Measurements from ENCODE around the gene SIPA1L3. TPM values are rescaled to one million over a fixed set of nuclear protein-coding genes. Genes with fewer than 3 reads are reported as not detected.

The SIPA1L3 gene
- total and polyA plus RNA-seq, 12 donors: 2.8 to 24.2 (median 12.3) TPM

GRCh38 chr19:38170334-38170733, 263.3 kb downstream of the SIPA1L3 start:
- Histone ChIP-seq H3K36me3 (peaks cover 0 to 30% (median 0%) of the 10 kb centered on the region in 9 donors), H3K4me3 (no peak overlapping the region), H3K27me3 (no peaks in the 10 kb centered on the region), H3K9me3 (no peaks in the 10 kb centered on the region), H3K4me1 (peaks cover 0 to 22% (median 7%) of the 10 kb centered on the region in 9 donors), H3K27ac (no peak overlapping the region)
- intact Hi-C loops (cut with DNase I): no loop called here
- ATAC-seq: no peak
- TF ChIP-seq CTCF (IDR thresholded peaks at IDR 0.05): no peak
- 90 to 93% methylated on average over 12 of the region's 12 CpGs for WGBS, 2 donors
- DNase-seq: no peak

- WGBS, 2 donors: 80 to 82% methylated on average over 8 of the region's 8 CpGs
- Histone ChIP-seq H3K36me3 (peaks cover 0 to 13% (median 0%) of the 10 kb centered on the region in 9 donors), H3K4me1 (peaks cover 0 to 22% (median 7%) of the 10 kb centered on the region in 9 donors), H3K9me3 (no peaks in the 10 kb centered on the region), H3K27me3 (no peaks in the 10 kb centered on the region), H3K4me3 (no peak overlapping the region), H3K27ac (peak overlapping the region in 3 of 10 donors; percentile 20 to 84 (median 82))
- intact Hi-C loops (cut with DNase I): no loop called here
- peak in 1 of 2 donors; percentile 53 for DNase-seq
- TF ChIP-seq CTCF (IDR thresholded peaks at IDR 0.05): no peak
- ATAC-seq: peak in 4 of 8 donors; percentile 19 to 50 (median 42)
Observed at GRCh38 chr19:38172001-38172400, 265.0 kb downstream of the SIPA1L3 start.

GRCh38 chr19:38173291-38174041, 266.5 kb downstream of the SIPA1L3 start:
- intact Hi-C loops (cut with DNase I): no loop called here
- H3K36me3 ChIP-seq: peaks cover 0 to 14% (median 0%) of the 10 kb centered on the region in 9 donors
- DNase-seq (peak; percentile 79 to 83), ATAC-seq (peak; percentile 93 to 99 (median 96))
- peaks cover 0 to 22% (median 7%) of the 10 kb centered on the region in 9 donors for H3K4me1 ChIP-seq
- TF ChIP-seq CTCF (IDR thresholded peaks at IDR 0.05): no peak
- WGBS, 2 donors: 53 to 58% methylated on average over 22 of the region's 22 CpGs
- no peaks in the 10 kb centered on the region for H3K27me3 ChIP-seq
- peak overlapping the region in 3 of 10 donors; percentile 7 to 26 (median 25) for H3K4me3 ChIP-seq
- no peaks in the 10 kb centered on the region for H3K9me3 ChIP-seq
- H3K27ac ChIP-seq: peak overlapping the region in 9 of 10 donors; percentile 50 to 87 (median 81)

- ATAC-seq (no peak), DNase-seq (no peak)
- H3K27me3 ChIP-seq: no peaks in the 10 kb centered on the region
- H3K27ac ChIP-seq: no peak overlapping the region
- peaks cover 0 to 19% (median 14%) of the 10 kb centered on the region in 11 donors for H3K9me3 ChIP-seq
- TF ChIP-seq CTCF (IDR thresholded peaks at IDR 0.05): no peak
- 84 to 92% methylated on average over 6 of the region's 6 CpGs for WGBS, 2 donors
- H3K4me3 ChIP-seq: no peak overlapping the region
- intact Hi-C loops (cut with DNase I): no loop called here
- peaks cover 0 to 22% (median 7%) of the 10 kb centered on the region in 9 donors for H3K4me1 ChIP-seq
- H3K36me3 ChIP-seq: peaks cover 0 to 18% (median 3%) of the 10 kb centered on the region in 9 donors
Observed at GRCh38 chr19:38175422-38175821, 268.4 kb downstream of the SIPA1L3 start.
